Mesenteric fat pad (tissue), 1 donor: ENCODE measurements around the gene LINC01488. TPM values are rescaled to one million over a fixed set of nuclear protein-coding genes. Genes with fewer than 3 reads are reported as not detected.

ENCODE experiments used
- DNase-seq: peaks from one replicate; pipeline ENCODE4 v3.0.0-alpha.2; 2020; ENCODE audit warnings: low spot score
- total RNA-seq: library from RNA; stranded (reverse); fragmentation: NEBNext Ultra II Directional; extraction: Animal tissue kit (Norgen Biotek cat#: 25700); gene quantifications from one replicate; pipeline ENCODE4 v1.2.1, GENCODE V29; 2021
- donor health status: DM: yes; HTN: yes; CAD: no.

The LINC01488 gene
- total RNA-seq, 1 donor from 2014 or later: not detected

- DNase-seq: no peak
These were observed 8.4 kb downstream of the LINC01488 start for GRCh38 chr11:69489746-69490365.

GRCh38 chr11:69490516-69490915 is 9.1 kb downstream of the LINC01488 start:
- no peak for DNase-seq

DNA sequence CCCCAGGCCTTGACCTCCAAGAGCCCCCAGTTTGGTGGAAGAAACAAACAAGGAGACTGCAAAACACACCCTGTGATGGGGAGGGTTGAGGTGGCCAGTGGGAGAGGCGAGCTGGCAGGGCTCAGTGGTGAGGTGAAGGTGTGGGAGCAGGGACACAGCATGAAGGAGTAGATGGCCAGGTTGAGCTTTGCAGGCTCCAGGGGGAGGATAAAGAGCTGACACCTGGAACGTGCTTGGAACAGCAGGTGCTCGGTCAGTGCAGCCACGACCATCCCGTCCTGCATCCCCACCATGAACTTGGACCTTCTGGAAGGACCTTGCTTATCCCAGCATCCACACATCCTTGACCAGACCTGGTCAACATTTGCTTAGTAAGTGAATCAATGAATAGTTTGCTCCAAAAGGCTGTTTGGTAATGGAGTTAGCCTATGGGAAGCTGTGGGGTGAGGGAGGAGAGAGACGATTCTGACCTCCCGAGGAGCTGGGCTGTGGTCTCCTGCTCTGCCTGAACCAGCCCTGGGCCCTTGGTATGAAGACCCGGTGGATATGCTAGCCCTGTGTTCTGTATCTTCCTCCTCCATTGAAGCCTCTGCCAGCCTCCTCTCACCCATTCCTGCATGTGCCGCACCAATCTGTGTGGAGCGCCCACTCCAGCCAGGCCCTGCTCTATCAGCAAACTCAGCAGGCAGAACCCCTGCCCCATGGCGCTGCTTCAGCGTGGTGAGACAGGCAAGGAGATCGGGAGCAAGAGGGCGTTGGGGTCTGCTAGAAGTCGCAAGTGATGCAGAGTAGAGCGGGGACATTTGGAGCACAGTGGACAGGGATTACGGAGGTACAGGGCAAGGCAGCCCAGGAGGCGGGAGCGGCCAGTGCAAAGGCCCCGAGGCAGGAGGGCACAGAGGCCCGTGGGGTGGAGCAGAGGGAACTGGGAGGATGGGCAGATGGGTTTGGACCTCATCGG is 9.9 kb downstream of the LINC01488 start:
- DNase-seq: no peak

DNA sequence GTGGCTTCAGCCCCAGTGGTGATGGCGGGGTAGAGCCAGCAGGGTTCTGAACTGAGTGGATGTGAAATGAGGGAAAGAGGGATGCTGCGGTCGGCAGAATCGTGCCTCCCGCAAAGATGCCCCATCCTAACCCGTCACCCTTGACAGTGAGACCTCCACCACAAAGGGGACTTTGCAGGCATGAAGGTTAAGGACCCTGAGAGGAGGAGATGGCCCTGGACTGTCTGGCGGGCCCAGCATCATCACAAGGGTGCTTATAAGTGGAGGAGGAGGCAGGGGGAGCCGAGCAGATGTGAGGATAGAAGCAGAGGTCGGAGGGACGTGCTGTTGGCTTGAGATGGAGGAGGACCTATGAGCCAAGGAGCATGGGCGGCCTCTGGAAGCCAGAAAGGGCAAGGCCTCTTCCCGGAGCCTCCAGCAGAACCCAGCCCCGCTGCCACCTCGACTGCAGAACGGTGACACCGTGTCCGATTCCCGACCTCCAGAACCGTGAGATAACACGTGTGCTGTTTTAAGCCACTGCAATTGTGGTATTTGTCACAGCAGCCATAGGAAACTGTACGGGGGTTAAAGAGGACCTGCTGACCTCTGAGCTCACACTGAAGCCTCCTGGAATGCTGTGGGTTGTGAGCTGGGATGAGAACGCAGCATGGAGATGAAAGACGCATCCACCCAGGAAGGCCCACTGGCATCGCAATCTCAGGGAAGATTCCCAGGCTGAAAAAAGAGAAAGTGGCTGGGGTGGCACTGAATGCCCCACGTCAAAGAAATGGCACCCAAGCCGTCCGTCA is 10.9 kb downstream of the LINC01488 start:
- no peak for DNase-seq

DNA sequence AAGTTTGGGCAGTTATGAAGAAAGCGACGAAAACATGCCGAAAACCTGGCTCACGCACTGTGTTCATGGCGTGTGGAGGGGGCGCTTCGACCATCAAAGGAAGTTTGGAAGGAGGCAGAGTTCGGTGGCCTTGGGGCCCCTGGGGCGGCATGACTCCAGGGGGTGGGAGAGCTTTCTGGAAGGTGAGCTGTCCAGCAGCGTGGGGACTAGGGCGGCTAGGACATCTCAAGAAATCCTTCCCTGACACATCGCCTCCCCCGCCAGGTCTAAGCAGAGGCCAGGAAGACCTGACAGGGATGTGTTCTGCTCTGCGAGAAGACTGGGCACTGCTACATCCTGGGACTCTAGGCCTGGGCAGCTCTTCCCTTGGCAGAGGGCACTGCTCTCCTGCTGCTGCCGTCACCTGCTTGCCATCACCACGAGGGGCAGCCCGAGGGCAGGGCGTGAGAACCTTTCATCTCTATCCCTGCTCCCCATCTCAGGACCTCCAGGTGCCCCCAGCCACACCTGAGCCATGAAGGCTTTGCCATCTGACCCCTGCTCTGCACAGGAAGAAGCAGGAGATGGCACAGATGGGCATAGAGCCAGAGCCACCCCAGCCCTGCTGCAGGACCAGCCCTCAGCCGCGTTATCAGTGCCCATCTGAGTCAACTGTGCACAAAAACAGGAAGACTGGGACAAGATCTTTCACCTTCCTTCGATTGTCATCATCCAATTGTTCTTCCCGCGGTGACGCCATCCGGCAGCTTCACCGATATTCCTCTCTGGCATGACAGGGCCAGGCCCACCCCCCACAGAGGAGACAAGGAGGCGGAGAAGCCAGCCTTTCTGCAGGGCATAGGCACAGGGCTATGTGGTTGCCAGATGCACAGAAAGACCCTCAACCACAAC is 12.7 kb downstream of the LINC01488 start:
- no peak for DNase-seq

DNA sequence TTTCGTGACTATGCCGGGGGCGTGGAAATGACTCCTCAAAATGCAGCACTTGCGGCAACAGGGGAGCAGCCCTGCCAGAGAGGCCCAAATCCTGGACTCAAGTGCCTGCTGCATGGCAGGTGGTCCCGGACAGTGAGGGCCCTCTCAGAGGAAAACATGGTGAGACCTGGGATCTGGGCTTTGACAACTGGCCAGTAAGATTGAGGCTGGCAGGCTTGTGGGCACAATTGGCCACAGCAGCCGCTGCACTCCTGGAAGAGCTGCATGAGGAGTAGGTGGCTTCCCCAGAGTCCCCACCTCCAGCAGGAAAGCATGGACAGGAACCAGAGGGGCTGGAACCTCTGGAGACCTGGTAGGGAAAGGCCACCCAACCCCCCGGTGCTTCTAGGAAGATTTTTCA is 13.4 kb downstream of the LINC01488 start:
- DNase-seq: no peak

GRCh38 chr11:69495441-69496201 is 14.2 kb downstream of the LINC01488 start:
- no peak for DNase-seq

DNA sequence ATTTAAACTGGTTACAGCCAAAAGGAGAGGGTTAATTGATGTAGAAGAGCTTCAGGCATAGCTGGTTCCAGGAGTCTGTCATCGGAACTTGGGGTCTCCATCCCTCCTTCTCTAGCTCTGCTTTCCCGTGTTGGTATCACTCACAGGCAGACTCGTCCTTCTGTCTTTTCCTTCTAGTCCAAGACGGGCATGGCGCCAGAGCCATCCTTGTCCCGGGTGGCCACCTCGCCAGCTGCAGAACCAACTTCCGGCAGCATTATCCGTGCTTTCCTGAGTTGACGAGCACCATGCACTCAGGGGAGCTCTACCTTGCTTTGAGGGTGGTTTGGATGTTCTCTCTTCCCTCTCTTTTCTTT is 14.7 kb downstream of the LINC01488 start:
- no peak for DNase-seq

DNA sequence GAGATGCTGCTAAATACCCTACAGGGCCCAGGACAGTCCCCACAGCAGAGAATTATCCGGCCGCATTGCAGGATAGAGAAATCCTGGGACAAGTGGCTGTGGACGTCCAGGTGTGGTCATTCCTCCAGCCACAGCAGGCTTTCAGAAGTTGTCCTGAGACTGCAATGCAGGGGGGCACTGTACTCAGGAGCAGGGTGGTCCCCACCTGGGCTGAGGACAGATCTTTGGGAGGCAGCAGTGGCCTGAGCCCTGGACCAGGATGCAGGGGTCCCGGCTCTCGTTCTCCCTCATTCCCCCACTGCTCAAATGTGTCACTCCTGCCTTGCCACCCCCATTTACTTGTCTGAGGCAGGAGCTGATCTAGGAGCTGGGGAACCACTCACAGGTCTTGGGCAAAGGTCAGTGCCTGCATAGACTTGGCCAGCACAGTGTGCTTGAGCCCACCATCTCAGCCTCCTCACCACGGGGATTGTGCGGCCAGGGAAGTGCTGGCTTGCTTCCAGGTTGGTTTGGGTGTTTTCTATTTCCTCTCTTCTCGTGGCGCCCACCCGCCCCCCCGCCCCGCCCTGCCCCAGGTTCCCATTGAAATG is 15.3 kb downstream of the LINC01488 start:
- DNase-seq: no peak

DNA sequence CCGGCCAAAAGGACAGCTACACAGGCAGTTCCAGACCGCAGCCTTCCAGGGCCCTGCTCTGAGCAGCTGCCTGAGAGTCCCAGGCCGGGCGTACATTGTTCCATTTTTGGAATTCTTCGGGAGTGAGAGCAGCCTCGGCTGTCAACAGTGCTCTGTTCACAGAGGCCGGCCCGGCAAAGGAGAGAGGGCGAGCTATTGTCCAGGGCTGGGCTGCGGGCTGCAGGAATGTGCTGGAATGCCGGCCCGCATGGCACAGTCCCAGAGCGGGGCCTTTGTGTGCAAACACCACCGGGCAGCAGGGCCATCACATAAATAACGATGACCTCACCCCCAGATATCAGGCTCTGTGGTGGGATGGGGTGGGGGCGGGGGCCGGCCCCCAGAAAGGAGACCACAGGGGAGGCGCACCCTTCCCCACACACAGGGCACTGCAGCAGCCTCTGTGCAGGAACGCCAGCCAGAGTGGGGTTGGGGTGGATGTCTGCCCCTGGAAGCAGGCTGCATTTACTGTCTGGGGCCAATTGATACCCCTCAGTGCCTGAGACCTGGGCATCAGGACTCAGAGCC is 15.8 kb downstream of the LINC01488 start:
- no peak for DNase-seq

GRCh38 chr11:69498614-69499175 is 17.2 kb downstream of the LINC01488 start:
- DNase-seq: no peak

GRCh38 chr11:69499186-69499917 is 17.9 kb downstream of the LINC01488 start:
- DNase-seq: no peak

- DNase-seq: no peak
These were observed 18.4 kb downstream of the LINC01488 start for GRCh38 chr11:69499918-69500284.

DNA sequence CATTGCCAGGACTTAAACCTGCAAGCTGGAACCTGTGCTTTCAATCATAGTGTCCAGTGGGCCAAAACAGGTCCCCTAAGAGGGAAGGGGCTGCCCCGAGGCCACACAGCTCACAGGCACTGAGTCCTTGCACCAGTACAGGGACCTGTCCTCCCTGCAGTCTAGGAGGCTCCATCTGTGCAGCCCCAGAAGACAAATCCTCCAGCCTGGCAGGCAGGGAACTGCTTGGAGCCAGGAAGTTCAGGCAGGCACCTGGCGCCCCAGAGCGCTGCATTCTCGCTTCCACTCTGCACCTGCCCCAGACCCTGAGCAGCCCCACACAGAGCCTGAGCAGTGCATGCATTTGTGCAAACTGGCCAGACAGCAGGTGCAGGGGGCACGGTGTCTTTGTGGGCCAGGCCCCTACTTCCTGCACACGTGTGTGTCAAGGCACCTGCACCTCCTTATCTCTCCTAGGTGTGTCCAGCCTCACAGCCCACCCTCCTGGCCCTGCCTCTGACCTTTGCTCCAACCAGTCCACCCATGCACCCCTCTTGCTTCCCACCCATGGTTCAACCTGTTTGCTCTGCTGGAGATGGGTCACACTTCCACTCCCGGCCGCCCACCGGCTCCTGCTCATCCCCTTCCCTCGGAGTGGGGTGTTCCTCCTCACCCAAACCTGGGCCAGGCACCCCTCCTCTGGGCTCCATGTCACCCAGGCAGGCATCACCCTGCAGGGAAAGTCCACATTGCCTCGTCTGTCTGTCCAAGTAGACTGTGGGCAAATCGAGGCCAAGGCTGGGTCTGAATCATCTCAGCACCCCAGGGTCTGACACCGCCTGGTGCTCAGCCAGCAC is 19.0 kb downstream of the LINC01488 start:
- DNase-seq: no peak

- DNase-seq: no peak
These were observed 19.6 kb downstream of the LINC01488 start for GRCh38 chr11:69501121-69501489.

DNA sequence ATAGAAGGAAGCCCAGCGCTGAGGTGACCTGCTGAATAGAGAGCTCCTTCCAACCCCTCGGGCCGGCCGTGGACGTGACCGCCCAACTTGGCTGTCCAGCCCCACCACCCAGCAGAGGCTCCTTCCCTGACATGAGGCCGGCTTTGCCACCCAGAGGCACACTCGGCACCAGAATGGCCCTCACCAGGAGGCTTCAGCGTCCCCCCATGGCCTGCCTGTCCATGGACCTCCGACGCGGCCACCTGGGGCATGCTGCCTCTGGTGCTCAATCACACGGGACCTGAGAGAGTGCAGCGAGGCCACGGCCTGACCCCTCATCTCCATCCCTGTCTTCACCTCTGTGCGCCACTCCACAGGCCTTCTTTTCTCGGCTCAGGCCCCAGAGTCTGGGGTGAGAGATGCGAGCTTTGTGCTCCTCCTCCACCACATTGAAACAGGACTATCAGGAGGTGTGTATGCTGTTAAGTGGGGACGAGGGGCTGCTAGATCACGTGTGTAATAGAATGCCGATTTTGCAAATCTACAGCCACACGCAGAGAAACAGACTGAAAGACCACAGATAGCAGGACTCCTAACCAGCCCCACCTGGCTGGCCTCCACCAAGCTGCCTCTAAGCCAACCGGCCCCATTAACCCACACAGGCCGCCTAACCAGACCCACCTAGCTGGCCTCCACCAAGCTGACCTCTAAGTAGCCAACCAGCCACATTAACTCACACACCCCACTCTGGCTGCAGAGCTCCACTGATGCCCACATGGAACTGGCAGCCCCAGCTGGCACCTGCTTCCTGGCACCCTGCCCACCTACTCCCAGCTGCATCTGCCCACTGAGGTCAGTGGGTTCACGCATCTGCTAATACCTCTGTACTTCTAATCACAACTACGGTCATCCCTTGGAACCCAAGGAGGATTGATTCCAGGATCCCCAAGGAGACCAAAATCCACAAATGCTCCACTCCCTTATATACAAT is 20.7 kb downstream of the LINC01488 start:
- no peak for DNase-seq
